Hippocampal formation (tissue), 2 donors: ENCODE measurements around the gene USP17L11.
"Not testable (repeated sequence)": the region's sequence is repeated elsewhere in the genome, so short reads cannot be mapped to it uniquely, and the experiment has no call there.

Experiments used
- DNase-seq, 2 donors: peaks; one replicate each; lab custom pipeline; 2025; lab: John Stamatoyannopoulos, UW

The USP17L11 gene

GRCh38 chr4:9215105-9215504 lies at the start of gene USP17L11:
USP17L11 (plus strand) TSS chr4:9215405; CDS start chr4:9215405, 0 bp downstream.
- not testable (repeated sequence) for DNase-seq

DNA sequence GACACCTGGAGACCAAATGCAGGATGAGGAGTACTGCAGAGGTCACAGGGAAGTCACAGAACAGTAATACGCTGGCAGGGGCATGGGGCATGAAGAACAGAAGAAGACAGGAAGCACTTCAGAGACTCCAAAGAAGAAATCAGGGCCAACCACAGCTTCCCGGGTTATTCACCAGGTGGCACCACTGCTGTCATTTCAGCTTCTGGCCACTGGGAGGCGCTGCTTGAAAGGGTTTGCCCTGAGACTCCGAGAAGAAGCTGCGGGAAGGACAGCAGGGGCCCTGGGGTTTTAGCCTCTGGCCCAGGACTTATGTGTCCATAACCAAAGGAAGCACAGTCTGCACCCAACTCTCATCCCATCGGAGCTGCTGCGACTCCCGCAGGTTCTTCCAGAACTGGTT lies 49.2 kb upstream of the USP17L11 start:
- DNase-seq = not testable (repeated sequence)

DNA sequence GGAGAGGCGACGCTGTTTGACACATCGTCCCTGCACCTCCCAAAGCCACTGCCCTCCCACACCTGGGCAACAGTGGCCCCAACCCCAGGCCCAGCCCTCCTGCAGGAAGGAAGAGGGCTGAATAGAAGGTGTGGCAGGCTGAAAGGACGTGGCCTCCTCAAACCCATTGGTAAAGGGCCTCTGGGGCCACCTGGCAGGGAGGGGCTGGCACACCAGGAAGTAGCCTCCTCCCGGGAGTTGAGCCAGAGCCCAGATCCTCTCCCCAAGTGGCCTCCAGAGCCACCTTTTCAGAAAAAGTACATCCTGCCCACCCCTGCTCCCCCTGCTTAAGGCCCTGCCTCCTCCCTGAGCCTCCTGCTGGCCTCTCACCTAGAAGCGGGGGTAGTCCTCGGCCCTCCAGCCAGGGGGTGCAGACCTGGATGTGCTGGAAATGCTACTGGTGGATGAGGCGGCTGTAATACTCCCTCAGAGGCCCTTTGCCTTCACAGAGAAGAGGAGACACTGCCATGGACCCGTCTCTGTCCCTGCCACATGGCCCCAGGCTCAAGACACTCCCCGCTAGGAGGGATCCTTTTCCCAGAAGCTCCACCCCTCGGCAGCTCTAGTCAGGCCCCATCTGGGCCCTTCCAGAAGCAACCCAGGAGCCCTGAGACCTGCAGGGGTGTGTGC lies 45.3 kb upstream of the USP17L11 start, which contains the start of gene FAM90A26:
FAM90A26 (plus strand) TSS at position 619 of the 669 bp plus-strand sequence. CDS start 2,764 bp downstream, outside the sequence.
- DNase-seq = not testable (repeated sequence)

GRCh38 chr4:9210357-9210756 lies 4.8 kb upstream of the USP17L11 start, which contains the start of gene USP17L10:
USP17L10 (plus strand) TSS chr4:9210657; CDS start chr4:9210657, 0 bp downstream.
- not testable (repeated sequence) for DNase-seq

- DNase-seq = not testable (repeated sequence)
Measured at GRCh38 chr4:9214701-9215100, 504 bp upstream of the USP17L11 start.

DNA sequence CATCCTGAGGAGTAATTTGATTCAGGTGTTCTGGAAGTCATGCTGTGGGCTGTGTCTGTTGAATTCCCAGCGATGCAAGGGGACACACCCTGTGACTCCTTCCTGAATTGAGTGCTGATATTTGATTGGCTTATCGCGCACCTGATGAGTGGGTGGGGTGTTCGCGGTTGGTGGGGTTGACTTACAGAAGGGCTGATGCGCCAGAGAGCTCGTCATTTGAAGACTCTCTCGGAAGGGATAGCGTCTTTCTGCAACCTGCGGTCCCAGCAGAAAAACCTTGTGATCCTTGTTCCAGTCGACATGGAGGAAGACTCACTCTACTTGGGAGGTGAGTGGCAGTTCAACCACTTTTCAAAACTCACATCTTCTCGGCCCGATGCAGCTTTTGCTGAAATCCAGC lies 4.6 kb downstream of the USP17L11 start, which contains the start of gene USP17L12:
USP17L12 (plus strand) TSS at position 301 of the 400 bp plus-strand sequence; CDS start at position 301, 0 bp downstream.
- not testable (repeated sequence) for DNase-seq

- DNase-seq = not testable (repeated sequence)
Measured at GRCh38 chr4:9224596-9224995, 9.4 kb downstream of the USP17L11 start, which contains the start of gene USP17L13. USP17L13 (plus strand) TSS chr4:9224896; CDS start chr4:9224896, 0 bp downstream.

DNA sequence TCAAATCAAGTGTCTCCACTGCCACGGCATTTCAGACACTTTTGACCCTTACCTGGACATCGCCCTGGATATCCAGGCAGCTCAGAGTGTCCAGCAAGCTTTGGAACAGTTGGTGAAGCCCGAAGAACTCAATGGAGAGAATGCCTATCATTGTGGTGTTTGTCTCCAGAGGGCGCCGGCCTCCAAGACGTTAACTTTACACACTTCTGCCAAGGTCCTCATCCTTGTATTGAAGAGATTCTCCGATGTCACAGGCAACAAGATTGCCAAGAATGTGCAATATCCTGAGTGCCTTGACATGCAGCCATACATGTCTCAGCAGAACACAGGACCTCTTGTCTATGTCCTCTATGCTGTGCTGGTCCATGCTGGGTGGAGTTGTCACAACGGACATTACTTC lies 15.0 kb downstream of the USP17L11 start:
- not testable (repeated sequence) for DNase-seq

GRCh38 chr4:9234085-9234484 lies 18.9 kb downstream of the USP17L11 start, which contains the start of gene USP17L15:
USP17L15 (plus strand) TSS chr4:9234385; CDS start chr4:9234385, 0 bp downstream.
- DNase-seq = not testable (repeated sequence)

DNA sequence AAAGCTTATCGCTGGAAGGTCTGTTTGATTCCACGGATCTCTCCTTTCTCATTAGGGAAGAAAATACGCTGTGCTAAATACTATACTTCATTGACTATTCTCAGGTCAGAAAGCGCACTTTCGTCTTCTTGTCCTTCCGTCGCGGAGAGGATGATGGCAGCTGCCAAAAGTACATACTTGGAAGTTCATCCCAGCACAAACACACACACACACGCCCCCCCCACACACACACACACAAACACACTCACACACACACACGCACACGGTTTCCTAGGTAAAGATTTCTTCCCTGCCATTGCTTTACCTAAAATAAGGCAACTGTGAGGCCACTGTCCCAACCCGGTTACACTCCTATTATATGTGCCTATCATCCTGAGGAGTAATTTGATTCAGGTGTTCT lies 23.3 kb downstream of the USP17L11 start:
- not testable (repeated sequence) for DNase-seq

DNA sequence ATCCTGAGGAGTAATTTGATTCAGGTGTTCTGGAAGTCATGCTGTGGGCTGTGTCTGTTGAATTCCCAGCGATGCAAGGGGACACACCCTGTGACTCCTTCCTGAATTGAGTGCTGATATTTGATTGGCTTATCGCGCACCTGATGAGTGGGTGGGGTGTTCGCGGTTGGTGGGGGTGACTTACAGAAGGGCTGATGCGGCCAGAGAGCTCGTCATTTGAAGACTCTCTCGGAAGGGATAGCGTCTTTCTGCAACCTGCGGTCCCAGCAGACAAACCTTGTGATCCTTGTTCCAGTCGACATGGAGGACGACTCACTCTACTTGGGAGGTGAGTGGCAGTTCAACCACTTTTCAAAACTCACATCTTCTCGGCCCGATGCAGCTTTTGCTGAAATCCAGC lies 28.4 kb downstream of the USP17L11 start, which contains the start of gene USP17L17:
USP17L17 (plus strand) TSS at position 301 of the 400 bp plus-strand sequence; CDS start at position 301, 0 bp downstream.
- not testable (repeated sequence) for DNase-seq

DNA sequence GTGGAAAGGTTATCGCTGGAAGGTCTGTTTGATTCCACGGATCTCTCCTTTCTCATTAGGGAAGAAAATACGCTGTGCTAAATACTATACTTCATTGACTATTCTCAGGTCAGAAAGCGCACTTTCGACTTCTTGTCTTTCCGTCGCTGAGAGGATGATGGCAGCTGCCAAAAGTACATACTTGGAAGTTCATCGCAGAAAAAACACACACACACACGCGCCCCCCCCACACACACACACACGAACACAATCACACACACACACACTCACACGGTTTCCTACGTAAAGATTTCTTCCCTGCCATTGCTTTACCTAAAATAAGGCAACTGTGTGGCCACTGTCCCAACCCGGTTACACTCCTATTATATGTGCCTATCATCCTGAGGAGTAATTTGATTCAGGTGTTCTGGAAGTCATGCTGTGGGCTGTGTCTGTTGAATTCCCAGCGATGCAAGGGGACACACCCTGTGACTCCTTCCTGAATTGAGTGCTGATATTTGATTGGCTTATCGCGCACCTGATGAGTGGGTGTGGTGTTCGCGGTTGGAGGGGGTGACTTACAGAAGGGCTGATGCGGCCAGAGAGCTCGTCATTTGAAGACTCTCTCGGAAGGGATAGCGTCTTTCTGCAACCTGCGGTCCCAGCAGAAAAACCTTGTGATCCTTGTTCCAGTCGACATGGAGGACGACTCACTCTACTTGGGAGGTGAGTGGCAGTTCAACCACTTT lies 32.9 kb downstream of the USP17L11 start, which contains the start of gene USP17L18:
USP17L18 (plus strand) TSS at position 678 of the 728 bp plus-strand sequence; CDS start at position 678, 0 bp downstream.
- DNase-seq = not testable (repeated sequence)

DNA sequence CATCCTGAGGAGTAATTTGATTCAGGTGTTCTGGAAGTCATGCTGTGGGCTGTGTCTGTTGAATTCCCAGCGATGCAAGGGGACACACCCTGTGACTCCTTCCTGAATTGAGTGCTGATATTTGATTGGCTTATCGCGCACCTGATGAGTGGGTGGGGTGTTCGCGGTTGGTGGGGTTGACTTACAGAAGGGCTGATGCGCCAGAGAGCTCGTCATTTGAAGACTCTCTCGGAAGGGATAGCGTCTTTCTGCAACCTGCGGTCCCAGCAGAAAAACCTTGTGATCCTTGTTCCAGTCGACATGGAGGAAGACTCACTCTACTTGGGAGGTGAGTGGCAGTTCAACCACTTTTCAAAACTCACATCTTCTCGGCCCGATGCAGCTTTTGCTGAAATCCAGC lies 37.9 kb downstream of the USP17L11 start, which contains the start of gene USP17L19:
USP17L19 (plus strand) TSS at position 301 of the 400 bp plus-strand sequence; CDS start at position 301, 0 bp downstream.
- DNase-seq = not testable (repeated sequence)

DNA sequence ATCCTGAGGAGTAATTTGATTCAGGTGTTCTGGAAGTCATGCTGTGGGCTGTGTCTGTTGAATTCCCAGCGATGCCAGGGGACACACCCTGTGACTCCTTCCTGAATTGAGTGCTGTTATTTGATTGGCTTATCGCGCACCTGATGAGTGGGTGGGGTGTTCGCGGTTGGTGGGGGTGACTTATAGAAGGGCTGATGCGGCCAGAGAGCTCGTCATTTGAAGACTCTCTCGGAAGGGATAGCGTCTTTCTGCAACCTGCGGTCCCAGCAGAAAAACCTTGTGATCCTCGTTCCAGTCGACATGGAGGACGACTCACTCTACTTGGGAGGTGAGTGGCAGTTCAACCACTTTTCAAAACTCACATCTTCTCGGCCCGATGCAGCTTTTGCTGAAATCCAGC lies 42.6 kb downstream of the USP17L11 start, which contains the start of gene USP17L20:
USP17L20 (plus strand) TSS at position 301 of the 400 bp plus-strand sequence; CDS start at position 301, 0 bp downstream.
- not testable (repeated sequence) for DNase-seq

- not testable (repeated sequence) for DNase-seq
Measured at GRCh38 chr4:9262572-9262971, 47.4 kb downstream of the USP17L11 start, which contains the start of gene USP17L21. USP17L21 (plus strand) TSS chr4:9262872; CDS start chr4:9262872, 0 bp downstream.
